Stimulated activated naive CD4-positive, alpha-beta T cell (primary cell): Measurements from ENCODE around the gene BRF1.
"Not testable (repeated sequence)": the region's sequence is repeated elsewhere in the genome, so short reads cannot be mapped to it uniquely, and the experiment has no call there.

Experiments used
- DNase-seq, 6 experiments: peaks; one replicate each; lab custom pipeline; 2025; lab: John Stamatoyannopoulos, UW

BRF1 gene

DNA sequence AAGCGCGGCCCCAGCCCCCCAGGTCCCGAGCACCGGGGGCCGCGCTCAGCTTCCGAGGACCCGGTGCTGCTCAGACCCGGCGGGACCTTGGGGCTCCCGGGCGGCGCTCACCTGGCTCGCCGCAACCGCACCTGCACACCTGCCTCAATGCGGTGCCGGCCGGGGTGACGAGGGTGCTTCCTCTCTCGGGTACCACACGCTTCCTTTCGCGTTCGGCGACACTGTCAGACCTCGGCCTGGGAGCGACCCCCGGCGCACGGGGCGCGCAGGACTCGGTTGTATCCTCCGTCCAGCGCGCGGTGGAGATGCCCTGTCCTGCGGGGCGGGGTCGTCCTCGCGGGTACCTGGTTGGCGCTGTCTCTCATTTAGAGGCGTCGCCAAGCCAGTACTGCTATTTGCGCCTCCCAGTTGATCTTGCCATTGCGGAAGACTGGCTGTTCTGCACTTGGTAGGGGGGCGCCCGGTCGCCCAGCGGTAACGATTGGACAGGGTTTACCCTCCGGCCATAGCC lies 14.5 kb upstream of the BRF1 start:
- DNase-seq = peak; percentile 22 to 69 (median 52)

DNA sequence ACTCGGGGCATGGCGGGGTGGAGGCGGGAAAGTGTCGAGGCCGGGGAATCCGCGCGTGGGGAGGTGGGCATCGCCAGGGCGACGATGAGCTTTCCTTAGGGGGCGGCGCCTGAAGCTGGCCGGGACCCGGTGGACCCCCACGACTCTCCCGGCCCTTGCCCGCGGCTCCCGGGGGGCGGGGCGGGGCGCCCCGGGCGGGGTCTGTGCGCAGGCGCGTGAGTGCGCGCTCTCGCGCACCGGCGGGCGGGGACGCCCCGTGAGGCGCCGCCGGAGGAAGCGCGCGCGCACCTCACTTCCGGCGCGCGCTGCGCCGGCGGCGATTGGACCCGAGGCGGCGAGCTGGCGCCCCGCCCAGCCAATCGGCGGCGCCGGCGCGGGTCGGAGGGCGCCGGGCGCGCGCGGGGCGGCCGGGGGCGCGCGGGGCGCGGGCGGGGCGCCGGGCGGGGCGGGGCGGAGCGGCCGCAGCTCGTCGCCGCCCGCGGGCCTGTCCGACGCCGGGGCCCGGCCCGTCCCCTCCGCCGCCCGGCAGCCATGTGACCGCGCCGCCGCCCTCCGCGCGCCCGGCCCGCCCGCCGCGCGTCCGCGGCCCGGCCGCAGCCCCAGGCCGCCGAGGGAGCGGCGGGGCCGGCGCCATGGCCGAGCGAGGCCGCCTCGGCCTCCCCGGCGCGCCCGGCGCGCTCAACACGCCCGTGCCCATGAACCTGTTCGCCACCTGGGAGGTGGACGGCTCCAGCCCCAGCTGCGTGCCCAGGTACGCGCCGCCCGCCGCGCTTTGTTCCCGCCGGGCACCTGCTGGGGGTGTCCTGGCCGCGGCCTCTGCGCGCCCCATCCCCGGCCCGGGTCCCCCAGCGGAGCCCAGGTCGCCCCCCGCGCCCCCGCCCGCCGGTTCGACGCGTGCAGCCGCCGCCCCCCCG lies 13.7 kb upstream of the BRF1 start, which contains the start of gene PACS2:
TSS of gene PACS2 (plus strand) at position 462 of the 914 bp plus-strand sequence. CDS start at position 633, 171 bp downstream.
- DNase-seq = peak; percentile 62 to 83 (median 70)

DNA sequence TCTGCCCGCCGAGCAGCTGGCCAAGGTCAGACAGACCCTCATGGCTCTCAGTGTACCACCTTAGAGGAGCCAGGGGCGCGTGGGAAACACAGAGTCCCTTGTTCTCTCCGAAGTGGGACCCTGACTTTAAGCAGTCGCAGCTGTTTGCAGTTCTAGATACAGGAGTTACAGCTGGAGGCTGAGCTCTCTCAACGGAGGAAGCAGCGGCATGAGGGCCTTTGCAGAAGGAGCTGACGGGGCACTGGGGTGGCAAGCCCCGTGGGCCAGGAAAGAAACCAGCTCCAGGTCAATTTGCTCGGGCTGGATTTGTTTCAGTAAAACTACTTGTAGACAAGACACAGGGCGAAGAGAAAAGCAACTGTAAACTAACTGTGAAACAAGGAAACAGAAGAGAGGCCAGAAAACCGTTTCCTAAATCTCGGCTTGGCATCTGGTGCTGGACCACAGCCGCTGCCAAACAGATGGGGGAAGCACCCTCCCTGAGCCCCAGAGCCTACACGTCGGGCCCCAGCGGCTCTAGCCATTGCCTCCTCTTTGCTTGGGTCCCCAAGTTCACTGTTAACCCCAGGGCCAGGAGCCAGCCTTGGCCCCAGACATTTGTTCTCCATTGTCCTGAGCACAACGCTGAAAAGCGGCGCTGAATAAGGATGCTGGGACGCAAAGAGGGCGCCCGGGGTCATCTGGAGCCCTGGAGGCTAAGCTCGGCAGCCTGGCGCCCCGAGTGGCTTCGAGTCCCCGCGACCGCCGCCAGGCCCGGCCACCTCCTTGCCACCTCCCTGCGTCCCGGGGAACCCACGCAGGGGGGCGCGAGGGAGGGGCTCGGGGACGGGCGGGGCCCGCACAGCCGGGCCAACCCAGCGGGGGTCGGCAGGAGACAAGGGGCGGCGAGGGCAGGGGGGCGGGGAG lies 12.8 kb upstream of the BRF1 start:
- DNase-seq = peak in 2 of 6 experiments; percentile 53 to 64

DNA sequence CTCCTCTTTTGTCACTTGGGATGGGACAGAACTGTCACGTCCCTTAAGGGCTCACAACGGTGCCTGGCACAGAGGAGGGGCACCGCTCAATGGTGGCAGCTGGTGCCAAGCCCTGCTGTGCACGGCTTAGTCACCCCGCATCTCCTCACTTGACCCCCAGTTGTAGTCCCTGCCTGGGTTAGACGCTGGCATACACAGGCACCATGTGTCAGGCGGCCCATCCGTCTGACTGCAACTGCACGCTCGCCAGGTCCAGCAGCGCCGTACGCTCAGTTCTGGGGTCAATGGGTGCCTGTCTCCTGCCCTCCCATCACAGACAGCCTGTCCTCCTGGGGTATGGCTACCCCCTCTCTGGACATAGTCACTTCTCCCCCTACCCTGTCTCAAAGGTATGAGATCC lies 12.2 kb upstream of the BRF1 start:
- DNase-seq = no peak

DNA sequence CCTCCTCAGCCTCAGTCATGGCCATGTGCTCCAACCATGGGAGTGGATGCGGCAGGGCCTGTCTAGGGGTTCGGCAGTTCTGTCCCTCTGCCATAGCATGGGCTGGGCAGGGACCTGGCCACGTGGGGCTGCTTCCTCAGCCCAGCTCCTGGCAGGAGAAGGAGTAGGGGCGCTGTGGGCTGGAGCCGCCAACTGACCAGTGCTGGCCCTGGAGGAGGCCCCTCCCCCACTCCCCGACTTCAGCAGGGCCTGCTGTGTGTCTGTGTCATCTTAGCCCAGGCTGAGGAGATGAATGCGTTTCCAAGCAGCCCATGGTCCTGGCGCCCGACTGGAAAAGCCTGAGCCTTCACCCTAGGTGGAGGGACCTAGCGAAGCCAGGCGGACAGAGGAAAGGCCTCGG lies 11.0 kb upstream of the BRF1 start:
- no peak for DNase-seq

DNA sequence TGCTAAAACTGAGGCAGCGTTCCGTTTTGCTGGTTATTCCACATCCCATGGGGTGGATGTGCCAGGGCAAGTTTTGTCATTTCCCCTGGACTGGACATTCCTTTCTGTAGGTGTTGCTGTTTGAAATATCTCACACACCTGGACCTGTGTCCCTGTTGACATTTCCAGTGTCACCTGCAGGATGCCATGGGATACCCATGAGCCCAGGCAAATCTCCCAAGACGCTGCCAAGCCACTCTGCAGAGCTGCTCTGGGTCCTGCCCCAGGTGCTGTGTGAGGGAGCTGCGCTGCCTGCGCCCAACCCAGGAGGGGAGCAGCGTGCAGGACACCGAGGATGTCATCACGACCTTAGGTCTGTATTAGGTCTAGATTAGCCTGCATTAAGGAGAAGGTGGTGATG lies 8.6 kb upstream of the BRF1 start:
- DNase-seq = no peak

DNA sequence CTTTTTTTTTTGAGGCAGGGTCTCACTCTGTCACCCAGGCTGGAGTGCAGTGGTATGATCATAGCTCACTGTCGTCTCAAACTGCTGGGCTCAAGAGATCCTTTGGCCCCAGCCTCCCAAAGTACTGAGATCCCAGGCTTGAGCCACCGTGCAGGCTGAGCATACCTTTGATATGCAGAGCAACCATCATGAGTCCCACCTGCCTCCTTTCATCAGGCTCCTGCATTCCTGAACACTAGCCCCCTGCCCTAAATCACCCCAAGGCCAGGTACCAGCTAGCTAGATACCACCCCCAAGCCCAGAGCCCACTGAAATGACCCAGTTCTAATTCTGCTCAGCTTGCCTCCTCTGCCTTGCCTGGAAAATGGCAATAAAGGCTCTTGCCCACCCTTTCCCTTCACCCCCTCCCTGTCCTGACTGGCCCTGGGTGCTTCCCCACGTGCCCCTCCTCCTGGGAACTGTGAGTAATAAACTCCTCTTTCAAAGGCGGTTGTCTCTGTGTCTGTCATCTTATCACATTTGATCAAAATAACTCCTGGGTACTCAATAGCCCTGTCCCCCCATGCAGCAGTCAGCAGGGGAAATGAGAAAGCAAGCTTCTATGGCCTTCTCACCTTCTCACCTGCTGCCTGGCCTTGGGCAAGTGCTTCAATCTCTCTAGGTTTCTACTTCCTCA lies 6.4 kb upstream of the BRF1 start:
- no peak for DNase-seq

DNA sequence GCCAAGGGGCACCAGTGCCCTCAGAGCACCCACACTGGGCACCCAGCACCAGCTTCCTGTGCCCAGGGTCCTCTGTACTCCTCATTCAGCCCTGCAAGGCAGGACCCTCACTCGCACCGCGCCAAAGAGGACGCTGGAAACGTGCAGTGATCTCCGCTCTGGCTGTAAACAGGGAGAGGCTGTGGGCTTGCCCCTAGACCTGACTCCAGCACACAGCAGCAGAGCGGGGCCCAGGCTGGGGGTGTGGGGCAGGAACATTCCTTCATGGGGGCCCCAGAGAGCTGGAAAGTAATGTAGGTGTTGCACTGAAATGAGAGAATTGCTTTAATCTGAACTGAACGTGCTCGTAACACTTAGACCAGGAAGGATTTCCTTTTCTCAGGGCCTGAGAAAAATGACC lies 5.0 kb upstream of the BRF1 start:
- no peak for DNase-seq

DNA sequence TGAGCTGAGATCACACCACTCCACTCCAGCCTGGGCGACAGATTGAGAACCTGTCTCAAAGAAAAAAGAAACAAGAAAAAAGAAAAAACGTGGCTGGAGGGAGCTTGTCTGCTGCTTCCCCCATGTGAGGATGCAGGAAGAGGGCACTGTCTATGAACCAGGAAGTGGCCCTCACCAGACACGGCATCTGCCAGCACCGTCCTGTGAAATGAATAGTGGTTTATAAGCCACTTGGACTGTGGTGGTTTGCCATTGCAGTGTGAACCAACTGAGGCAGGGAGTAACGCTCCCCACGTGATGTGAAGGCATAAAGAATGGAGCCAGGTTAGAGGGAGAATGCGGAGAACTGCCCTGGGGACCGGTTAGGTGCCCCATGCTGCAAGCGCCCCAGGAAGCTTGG lies 4.5 kb upstream of the BRF1 start:
- peak in 1 of 6 experiments; percentile 7 for DNase-seq

DNA sequence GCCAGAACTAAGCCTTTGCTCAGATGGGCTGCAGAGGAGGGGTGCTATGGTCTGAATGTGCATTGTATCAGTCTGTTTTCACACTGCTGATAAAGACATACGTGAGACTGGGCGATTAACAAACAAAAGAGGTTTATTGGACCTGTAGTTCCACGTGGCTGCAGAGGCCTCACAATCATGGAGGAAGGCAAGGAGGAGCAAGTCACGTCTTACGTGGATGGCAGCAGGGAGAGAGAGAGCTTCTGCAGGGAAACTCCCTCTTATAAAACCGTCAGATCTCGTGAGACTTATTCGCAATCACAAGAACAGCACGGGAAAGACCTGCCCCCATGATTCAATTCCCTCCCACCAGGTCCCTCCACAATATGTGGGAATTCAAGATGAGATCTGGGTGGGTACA lies 3.8 kb upstream of the BRF1 start:
- DNase-seq = no peak

DNA sequence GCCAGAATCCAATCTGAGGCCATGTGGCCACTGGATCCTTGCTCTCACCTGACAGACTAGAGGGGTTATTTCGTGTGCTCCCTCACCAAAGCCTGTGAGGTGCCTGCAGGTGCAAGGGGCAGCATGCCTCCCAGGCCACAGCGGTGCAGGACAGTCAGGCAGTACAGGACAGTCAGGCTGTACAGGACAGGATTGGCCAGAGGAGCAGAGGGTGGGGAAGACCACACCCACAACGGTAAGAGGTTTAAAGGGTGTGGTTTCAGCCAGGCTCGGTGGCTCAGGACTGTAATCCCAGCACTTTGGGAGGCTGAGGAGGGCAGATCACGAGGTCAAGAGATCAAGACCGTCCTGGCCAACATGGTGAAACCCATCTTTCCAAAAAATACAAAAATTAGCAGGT lies 3.1 kb upstream of the BRF1 start:
- no peak for DNase-seq

DNA sequence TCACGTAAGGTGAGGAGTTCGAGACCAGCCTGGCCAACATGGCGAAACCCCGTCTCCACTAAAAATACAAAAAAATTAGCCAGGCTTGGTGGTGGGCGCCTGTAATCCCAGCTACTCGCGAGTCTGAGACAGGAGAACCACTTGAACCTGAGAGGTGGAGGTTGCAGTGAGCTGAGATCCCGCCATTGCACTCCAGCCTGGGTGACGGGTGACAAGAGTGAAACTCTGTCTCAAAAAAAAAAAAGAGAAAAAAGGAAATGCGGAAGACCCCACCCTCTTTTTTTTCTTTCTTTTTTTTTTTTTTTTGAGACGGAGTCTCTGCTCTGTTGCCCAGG lies 1.1 kb upstream of the BRF1 start:
- DNase-seq = peak in 3 of 6 experiments; percentile 29 to 68 (median 49)

DNA sequence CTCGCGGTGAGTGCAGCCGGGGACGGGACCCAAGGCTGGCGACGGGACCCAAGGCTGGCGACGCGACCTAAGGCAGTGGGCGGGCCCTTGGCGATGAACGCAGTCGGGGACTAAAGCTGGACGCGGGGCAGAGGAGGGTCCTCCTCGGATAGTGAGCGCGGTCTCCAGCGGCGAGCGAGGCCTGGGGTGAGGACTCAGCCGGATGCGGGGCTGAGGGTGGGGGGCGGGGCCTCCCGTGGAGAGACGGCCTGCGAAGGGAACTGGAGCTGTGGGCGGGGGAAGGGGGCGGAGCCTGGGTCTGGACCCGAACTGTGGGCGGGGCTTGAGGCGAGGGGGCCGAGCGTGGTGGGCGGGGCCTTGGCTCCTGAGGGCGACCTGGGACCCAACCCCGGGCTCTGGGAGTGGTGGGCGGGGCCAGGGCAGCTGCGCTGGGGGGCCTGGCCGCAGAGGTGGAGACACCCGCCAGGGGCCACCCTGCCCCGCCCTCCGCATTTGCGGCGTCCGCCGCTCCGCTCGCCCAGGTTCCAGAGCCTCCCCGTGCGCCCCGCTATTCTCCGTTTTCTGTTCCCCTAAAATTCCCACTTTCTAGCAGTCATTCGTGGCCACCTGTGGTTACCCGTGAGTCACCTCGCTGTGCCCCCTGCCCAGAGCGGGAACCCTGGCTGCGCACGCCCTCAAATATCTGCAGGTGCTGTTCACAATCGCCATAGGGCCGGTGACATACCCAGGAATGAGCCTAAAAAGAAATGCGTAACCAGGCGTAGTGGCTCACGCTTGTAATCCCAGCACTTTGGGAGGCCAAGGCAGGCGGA lies 508 bp upstream of the BRF1 start:
- peak; percentile 94 to 99 (median 97) for DNase-seq

DNA sequence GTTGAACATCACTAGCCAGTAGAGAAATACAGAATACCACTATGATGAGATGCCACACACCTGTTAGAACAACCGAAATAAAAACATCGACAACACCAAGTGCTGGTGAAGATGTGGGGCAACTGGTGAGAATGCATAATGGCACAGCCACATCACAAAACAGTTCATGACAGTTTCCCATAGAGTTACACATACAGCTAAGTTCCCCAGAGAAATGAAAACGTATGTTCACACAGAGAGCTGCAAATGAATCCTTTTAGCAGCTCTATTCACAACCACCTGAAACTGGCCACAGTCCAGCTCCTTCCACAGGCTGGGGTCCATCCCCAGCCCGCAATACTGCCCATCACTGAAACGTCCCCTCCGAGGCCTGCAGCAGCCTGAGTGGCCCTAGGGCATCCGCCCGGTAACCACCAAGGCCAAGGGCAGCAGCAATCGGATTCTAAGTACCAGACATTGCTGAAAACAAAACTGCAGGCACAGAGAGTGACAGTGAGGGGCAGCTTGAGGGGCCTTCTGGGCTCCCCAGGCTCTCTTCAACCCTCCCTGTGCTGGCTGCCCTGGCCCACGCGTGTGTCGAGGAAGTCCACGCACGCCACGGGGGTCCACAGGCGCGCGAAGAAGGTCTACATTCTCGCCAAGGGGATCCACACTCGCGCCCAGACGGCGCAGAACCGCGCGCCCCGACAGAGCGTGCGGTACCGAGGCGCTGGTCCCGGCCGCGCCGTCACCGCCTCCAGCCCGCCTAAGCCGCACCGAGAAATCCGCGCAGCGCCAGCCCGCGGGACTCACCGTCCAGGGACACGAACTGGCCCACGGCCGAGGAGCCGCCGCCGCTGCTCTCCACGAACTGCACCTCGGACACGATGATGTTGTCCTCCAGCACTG lies 903 bp downstream of the BRF1 start:
- peak in 2 of 6 experiments; percentile 38 to 65 for DNase-seq

DNA sequence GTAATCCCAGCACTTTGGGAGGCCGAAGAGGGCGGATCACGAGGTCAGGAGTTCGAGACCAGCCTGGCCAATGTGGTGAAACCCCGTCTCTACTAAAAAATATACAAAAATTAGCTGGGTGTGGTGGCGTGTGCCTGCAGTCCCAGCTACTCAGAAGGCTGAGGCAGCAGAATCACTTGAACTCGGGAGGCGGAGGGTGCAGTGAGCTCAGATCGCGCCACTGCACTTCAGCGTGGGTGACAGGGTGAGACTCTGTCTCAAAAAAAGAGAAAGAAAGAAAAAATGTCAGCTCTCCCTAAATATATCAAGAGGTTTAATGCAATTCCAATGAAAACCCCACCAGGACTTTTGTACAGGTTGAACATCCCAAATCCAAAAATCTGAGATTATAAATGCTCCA lies 3.5 kb downstream of the BRF1 start:
- not testable (repeated sequence) for DNase-seq

DNA sequence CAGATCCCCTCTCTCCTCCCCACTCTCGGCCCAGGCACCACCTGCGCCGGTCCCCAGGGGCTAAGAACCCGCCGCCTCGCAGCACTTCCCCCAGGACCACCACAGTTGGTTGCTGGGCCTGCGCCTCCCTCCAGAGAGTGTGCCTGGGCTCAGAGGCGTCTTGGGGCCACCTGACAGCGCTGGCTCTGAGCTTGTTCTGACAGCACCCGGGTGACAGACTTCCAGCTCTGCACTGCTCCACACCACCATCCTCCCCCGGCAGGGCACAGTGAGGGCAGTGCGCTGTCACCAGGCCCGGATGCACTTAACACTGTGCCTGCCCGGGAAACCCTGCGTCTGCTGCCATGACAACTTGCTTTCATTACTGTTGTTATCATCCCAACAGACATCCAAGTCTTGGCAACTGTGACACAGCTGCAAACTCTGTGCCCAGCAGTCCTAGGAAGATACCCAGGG lies 6.6 kb downstream of the BRF1 start:
- DNase-seq = peak; percentile 49 to 76 (median 68)

DNA sequence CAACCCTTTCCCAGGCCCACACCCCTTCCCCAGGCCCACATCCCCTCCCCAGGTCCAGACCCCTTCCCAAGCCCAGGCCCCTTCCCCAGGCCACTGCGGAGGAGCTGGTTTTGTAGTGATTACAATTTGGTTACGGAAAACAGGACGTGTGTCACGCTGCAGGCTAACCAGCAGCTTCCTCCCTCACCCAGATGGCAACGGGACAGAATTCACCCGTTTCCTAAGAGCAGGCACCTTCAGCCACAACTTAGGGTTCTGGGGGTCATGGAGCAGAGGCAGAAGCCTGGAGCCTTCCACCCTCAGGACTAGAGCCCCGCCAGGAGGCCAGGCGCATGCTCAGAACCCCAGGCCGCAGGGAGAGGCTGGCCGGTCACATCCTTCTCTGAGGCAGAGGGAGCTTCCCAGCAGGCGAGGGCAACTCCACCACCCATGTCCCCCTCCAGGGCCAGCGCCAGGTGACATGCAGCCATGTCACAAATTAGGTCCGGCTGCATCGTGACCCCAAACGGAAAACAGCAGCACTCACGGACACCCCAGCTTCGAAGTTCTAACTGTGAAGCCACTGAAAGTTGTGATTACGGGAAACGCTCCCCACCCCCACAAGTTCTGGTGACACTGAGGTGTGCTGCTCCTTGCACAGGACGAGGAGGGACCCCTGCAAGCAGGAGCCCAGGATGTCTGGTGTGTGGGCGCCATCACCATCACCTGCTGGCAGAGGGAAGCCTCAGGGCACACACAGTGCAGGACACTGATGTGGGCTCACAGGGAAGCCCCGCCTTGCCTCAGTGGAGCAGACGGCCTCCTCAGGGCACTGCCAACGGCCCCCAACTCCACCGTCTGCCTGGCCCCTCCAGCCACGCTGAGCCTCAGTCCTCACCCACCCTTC lies 7.7 kb downstream of the BRF1 start:
- DNase-seq = peak in 1 of 6 experiments; percentile 8

DNA sequence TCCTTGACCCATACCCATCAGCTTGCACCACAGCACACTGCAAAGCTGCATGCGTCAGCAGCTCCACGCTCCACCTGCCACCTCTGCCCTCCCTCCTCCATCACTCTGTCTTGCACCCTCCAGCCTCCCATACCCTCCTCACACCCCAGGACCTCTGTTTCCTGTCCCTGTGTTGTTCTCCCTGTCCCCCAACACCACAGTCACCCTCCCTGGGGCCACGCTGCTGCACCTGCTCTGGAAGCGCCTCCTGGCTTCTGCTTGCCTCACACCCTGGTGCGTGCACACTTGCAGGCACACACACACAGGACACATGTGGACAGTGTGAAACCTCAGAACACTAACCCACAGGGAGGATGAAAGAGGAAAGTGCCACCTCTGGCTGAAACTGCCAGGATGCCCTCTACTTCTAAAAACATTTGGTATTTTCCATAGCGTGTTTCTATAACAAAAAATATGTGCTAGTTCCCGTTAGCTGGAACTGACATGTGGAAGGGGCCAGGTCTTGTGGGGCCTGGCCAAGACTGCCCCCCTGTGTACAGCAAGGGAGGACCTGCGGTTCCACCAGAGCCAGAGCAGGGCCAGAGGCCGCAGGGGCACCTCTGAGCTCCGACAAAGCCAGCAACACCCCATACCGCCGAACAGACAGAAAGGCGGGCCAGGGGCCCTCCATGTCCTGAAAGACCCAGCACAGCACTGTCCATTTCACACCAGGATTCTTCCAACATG lies 10.0 kb downstream of the BRF1 start:
- no peak for DNase-seq
